PFSK-1 (cell line): ENCODE data around the gene OSBPL10.

Source experiments
- FOXP2 ChIP-seq: optimal IDR thresholded peaks from 2 replicates; pipeline ENCODE3; 2011; ENCODE audit warnings: borderline replicate concordance, control low read depth, inconsistent platforms; ENCODE audit not compliant: insufficient read depth; ENCODE audit errors: extremely low read length, extremely low read depth
- POLR2AphosphoS5 ChIP-seq: IDR thresholded peaks from 2 replicates; pipeline ENCODE4 v1.6.1; 2012; ENCODE audit warnings: low read depth, mild to moderate bottlenecking, control low read depth, low read length, moderate library complexity
- REST ChIP-seq, 2 experiments: IDR thresholded peaks; 2 replicates each; pipeline versions ENCODE4 v1.6.1 to v1.8.0; 2011 to 2012; ENCODE audit warnings: low read depth in 2 of 2, low read length in 2 of 2, control low read depth in 1 of 2, inconsistent platforms in 1 of 2, mild to moderate bottlenecking in 1 of 2, moderate library complexity in 1 of 2; ENCODE audit not compliant: insufficient read depth in 1 of 2
- SIN3A ChIP-seq: IDR thresholded peaks from 2 replicates; pipeline ENCODE4 v1.6.1; 2012; ENCODE audit warnings: mild to moderate bottlenecking, low read length, moderate library complexity, borderline replicate concordance; ENCODE audit not compliant: insufficient read depth
- TAF1 ChIP-seq: IDR thresholded peaks from 2 replicates; pipeline ENCODE4 v1.6.1; 2012; ENCODE audit warnings: low read length, control low read depth, borderline replicate concordance; ENCODE audit not compliant: insufficient read depth

GRCh38 chr3:31661286-31661685 lies 319.8 kb downstream of the OSBPL10 start:
- TF ChIP-seq POLR2AphosphoS5: no peak
- TF ChIP-seq REST (IDR thresholded peaks at IDR 0.05; ENCODE audit: insufficient read depth in 1 of 2, low read depth in 2 of 2, low read length in 2 of 2): no peak
- TF ChIP-seq TAF1: no peak
- no peak for TF ChIP-seq SIN3A
- TF ChIP-seq FOXP2: no peak
